GM12891 (cell line): ENCODE results near the gene FANCI.

Source experiments
- POLR2A ChIP-seq: IDR thresholded peaks from 2 replicates; pipeline ENCODE4 v1.6.1; 2011; ENCODE audit warnings: low read depth, low read length, control low read depth
- POLR2AphosphoS5 ChIP-seq: IDR thresholded peaks from 2 replicates; pipeline ENCODE4 v1.6.1; 2011; ENCODE audit warnings: low read depth, low read length, control low read depth
- POU2F2 ChIP-seq: IDR thresholded peaks from 2 replicates; pipeline ENCODE4 v1.6.1; 2011; ENCODE audit warnings: low read depth, mild to moderate bottlenecking, control low read depth, low read length, moderate library complexity
- TAF1 ChIP-seq: IDR thresholded peaks from 2 replicates; pipeline ENCODE4 v1.6.1; 2011; ENCODE audit warnings: low read depth, low read length, control low read depth

GRCh38 chr15:89195836-89196235 lies 47.9 kb upstream of the FANCI start:
- TF ChIP-seq POLR2AphosphoS5 (no peak), POLR2A (no peak), TAF1 (no peak), POU2F2 (no peak)
